ENCODE measurements around the gene TCHHL1.

The TCHHL1 gene

GRCh38 chr1:152042030-152042429 lies 46.8 kb downstream of the TCHHL1 start:
- H3K4me3 ChIP-seq (ENCODE audit: control insufficient read depth, low read depth, low read length) = no peak overlapping the region
- DNase-seq (ENCODE audit: low read depth) = no peak
- TF ChIP-seq, protein P1, sequence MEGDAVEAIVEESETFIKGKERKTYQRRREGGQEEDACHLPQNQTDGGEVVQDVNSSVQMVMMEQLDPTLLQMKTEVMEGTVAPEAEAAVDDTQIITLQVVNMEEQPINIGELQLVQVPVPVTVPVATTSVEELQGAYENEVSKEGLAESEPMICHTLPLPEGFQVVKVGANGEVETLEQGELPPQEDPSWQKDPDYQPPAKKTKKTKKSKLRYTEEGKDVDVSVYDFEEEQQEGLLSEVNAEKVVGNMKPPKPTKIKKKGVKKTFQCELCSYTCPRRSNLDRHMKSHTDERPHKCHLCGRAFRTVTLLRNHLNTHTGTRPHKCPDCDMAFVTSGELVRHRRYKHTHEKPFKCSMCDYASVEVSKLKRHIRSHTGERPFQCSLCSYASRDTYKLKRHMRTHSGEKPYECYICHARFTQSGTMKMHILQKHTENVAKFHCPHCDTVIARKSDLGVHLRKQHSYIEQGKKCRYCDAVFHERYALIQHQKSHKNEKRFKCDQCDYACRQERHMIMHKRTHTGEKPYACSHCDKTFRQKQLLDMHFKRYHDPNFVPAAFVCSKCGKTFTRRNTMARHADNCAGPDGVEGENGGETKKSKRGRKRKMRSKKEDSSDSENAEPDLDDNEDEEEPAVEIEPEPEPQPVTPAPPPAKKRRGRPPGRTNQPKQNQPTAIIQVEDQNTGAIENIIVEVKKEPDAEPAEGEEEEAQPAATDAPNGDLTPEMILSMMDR (IDR thresholded peaks at IDR 0.05; ENCODE audit: control insufficient read depth, insufficient read depth, low read depth, low read length, missing control alignments) = no peak

- TF ChIP-seq, protein P1 (IDR thresholded peaks at IDR 0.05; ENCODE audit: control insufficient read depth, insufficient read depth, low read depth, low read length, missing control alignments) = no peak
- no peak overlapping the region for H3K4me3 ChIP-seq (ENCODE audit: control insufficient read depth, low read depth, low read length)
- no peak for DNase-seq (ENCODE audit: low read depth)
These were observed 49.0 kb downstream of the TCHHL1 start for GRCh38 chr1:152039886-152040285.

DNA sequence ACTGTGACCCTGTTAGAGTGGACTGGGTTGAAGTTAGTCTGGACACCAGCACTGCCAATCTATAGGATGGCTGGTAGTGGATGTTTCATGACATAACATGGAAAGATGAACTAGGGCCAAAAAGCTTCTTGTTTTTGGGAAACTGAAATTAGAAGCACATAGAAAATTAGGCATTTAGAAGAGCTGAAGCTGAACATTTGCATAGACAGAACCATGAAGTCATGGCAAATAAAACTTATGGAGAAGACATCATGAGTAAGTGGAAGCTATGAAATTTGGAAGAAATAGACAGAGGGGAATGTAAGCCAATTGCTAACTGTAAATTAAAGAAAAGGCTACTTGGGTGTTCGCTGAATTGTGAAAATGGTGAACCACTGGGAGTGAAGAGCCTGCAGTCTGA lies 49.4 kb downstream of the TCHHL1 start:
- DNase-seq (ENCODE audit: low read depth) = no peak
- TF ChIP-seq, protein P1 (IDR thresholded peaks at IDR 0.05; ENCODE audit: control insufficient read depth, insufficient read depth, low read depth, low read length, missing control alignments) = no peak
- H3K4me3 ChIP-seq (ENCODE audit: control insufficient read depth, low read depth, low read length) = no peak overlapping the region

- TF ChIP-seq, protein P1 (IDR thresholded peaks at IDR 0.05; ENCODE audit: control insufficient read depth, insufficient read depth, low read depth, low read length, missing control alignments) = no peak
- H3K4me3 ChIP-seq (ENCODE audit: control insufficient read depth, low read depth, low read length) = no peak overlapping the region
These were observed 50.0 kb downstream of the TCHHL1 start for GRCh38 chr1:152038871-152039270.

DNA sequence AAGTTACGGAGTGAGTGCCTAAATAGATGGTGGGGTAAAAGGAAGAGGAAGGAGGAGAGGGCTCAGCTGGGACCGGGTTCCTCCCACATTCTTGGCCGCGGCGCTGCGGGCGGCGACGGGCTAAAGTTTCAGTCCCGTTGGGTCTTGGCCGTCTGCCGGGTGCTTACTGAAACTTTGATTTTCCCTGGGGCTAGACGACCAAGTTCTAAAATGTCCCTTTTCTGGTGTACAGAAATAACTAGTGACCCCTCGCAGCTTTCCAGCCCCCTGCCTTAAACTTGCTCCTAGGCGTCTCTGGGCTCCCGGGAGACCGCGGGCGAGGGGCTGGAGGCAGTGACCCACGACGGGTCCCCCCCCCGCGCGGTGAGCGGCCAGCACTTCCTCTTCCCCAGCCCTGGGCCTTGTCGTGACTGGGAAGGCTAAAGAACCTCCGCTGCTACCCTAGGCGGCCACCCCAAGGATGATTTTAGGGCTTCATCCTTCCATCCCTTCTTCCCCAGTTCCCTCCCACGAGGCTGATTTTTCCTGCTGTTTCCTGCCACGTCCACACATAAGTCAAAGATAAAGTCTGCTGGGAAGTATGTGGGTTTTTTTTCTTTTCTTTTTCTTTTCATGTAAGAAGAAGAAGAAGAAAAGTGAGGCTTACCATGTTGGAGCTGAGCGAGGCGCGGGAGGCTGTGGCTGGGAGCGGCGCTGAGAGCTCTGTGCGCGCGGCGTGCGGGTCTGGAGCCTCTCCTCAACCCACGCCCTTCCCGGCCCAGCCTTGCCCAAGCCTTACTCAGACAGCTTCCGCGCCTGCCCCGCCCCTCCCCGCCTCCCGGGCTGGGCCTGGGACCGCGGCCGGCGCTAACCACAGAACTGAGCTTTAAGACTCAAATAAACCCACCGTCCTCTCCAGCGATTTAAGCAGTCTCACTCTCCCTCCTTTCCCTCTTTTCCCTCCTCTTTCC lies 52.3 kb downstream of the TCHHL1 start, which contains the start of gene S100A11:
S100A11 (minus strand) TSS at position 738 of the 950 bp plus-strand sequence; CDS start at position 649, 89 bp downstream.
- TF ChIP-seq, protein P1 (IDR thresholded peaks at IDR 0.05; ENCODE audit: control insufficient read depth, insufficient read depth, low read depth, low read length, missing control alignments) = peak; percentile 3
- peak within 1 kb of the TSS; percentile 87 for H3K4me3 ChIP-seq (ENCODE audit: control insufficient read depth, low read depth, low read length)
- DNase-seq (ENCODE audit: low read depth) = no peak

More at GRCh38 chr1:152038871-152039270, 50.0 kb downstream of the TCHHL1 start:
- DNase-seq (ENCODE audit: low read depth) = no peak

DNA sequence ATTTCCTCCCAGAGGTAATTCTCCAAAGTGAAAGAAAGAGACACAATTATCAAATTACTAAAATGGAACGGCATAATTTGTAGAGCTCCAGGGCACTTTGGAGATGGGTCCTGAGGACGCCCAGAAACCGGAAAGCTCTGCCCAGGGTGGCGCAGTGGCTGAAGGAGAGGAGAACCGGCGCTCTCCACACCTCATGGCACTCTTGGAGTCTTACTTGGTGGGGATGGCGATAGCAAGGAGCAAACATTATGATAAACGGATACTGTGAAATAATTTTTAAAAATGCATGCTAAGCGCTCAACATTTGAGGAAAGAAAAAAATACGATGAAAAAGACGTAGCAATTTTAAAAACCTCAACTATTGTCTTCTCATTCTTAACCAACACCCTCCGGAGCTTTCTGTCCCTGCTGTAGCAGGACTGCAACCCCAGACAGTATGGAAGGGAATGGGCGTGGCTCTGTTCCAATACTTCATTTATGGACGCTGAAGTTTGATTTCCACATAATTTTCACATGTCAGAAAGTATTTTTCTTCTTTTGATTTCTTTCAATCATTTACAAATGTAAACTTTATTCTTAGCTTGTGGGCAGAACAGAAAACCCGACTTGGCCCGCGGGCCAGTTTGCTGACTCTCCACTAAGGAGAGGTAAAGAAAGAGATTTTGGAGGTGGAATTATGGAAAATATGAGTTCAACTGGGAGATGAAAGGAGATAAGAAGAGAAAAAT lies 53.2 kb downstream of the TCHHL1 start:
- H3K4me3 ChIP-seq (ENCODE audit: control insufficient read depth, low read depth, low read length) = peak overlapping the region; percentile 87
- no peak for DNase-seq (ENCODE audit: low read depth)
- TF ChIP-seq, protein P1 (IDR thresholded peaks at IDR 0.05; ENCODE audit: control insufficient read depth, insufficient read depth, low read depth, low read length, missing control alignments) = no peak
